Measurements from ENCODE around the gene GOT1.
A peak's percentile ranks its signal among the peaks of the same experiment; 100 is the strongest.

GOT1 gene

GRCh38 chr10:99430451-99431189 lies at the start of gene GOT1:
TSS of gene GOT1 (minus strand) at chr10:99430624. CDS start at chr10:99430565, 59 bp downstream.
- DNase-seq (ENCODE audit: low spot score) = peak; percentile 94

GRCh38 chr10:99470327-99470726 lies 39.9 kb upstream of the GOT1 start:
- DNase-seq (ENCODE audit: low spot score) = no peak

GRCh38 chr10:99467236-99467999 lies 37.0 kb upstream of the GOT1 start:
- no peak for DNase-seq (ENCODE audit: low spot score)

GRCh38 chr10:99466632-99467223 lies 36.3 kb upstream of the GOT1 start:
- DNase-seq (ENCODE audit: low spot score) = no peak

GRCh38 chr10:99461230-99461629 lies 30.8 kb upstream of the GOT1 start:
- DNase-seq (ENCODE audit: low spot score) = no peak

GRCh38 chr10:99460070-99460469 lies 29.6 kb upstream of the GOT1 start:
- no peak for DNase-seq (ENCODE audit: low spot score)

- no peak for DNase-seq (ENCODE audit: low spot score)
These were observed 28.8 kb upstream of the GOT1 start for GRCh38 chr10:99459217-99459616.

GRCh38 chr10:99457813-99458212 lies 27.4 kb upstream of the GOT1 start:
- DNase-seq (ENCODE audit: low spot score) = no peak

- DNase-seq (ENCODE audit: low spot score) = no peak
These were observed 26.5 kb upstream of the GOT1 start for GRCh38 chr10:99456931-99457288.

- DNase-seq (ENCODE audit: low spot score) = no peak
These were observed 25.9 kb upstream of the GOT1 start for GRCh38 chr10:99456207-99456930.

GRCh38 chr10:99451981-99452380 lies 21.6 kb upstream of the GOT1 start:
- DNase-seq (ENCODE audit: low spot score) = no peak

- no peak for DNase-seq (ENCODE audit: low spot score)
These were observed 21.0 kb upstream of the GOT1 start for GRCh38 chr10:99451499-99451788.

- peak; percentile 34 for DNase-seq (ENCODE audit: low spot score)
These were observed 20.4 kb upstream of the GOT1 start for GRCh38 chr10:99450624-99451498.

- no peak for DNase-seq (ENCODE audit: low spot score)
These were observed 19.7 kb upstream of the GOT1 start for GRCh38 chr10:99450156-99450555.

- no peak for DNase-seq (ENCODE audit: low spot score)
These were observed 18.6 kb upstream of the GOT1 start for GRCh38 chr10:99449023-99449422.

GRCh38 chr10:99444383-99445045 lies 14.1 kb upstream of the GOT1 start:
- no peak for DNase-seq (ENCODE audit: low spot score)

- DNase-seq (ENCODE audit: low spot score) = no peak
These were observed 13.1 kb upstream of the GOT1 start for GRCh38 chr10:99443500-99443899.

GRCh38 chr10:99442394-99442793 lies 12.0 kb upstream of the GOT1 start:
- DNase-seq (ENCODE audit: low spot score) = no peak

GRCh38 chr10:99438890-99439289 lies 8.5 kb upstream of the GOT1 start:
- no peak for DNase-seq (ENCODE audit: low spot score)

- DNase-seq (ENCODE audit: low spot score) = no peak
These were observed 5.7 kb upstream of the GOT1 start for GRCh38 chr10:99435986-99436638.

All from HuH-7 (cell line).